GM18909 (cell line): ENCODE data around the gene PHOSPHO2.
"Not testable (repeated sequence)": the region's sequence is repeated elsewhere in the genome, so short reads cannot be mapped to it uniquely, and the experiment has no call there.

ENCODE experiments used
- ATAC-seq: cut with Tn5 transposase; IDR thresholded peaks from one replicate; pipeline ENCODE4 v1.9.1; 2021; ENCODE audit warnings: mild to moderate bottlenecking; ENCODE audit not compliant: unreplicated experiment, poor library complexity

PHOSPHO2 gene

DNA sequence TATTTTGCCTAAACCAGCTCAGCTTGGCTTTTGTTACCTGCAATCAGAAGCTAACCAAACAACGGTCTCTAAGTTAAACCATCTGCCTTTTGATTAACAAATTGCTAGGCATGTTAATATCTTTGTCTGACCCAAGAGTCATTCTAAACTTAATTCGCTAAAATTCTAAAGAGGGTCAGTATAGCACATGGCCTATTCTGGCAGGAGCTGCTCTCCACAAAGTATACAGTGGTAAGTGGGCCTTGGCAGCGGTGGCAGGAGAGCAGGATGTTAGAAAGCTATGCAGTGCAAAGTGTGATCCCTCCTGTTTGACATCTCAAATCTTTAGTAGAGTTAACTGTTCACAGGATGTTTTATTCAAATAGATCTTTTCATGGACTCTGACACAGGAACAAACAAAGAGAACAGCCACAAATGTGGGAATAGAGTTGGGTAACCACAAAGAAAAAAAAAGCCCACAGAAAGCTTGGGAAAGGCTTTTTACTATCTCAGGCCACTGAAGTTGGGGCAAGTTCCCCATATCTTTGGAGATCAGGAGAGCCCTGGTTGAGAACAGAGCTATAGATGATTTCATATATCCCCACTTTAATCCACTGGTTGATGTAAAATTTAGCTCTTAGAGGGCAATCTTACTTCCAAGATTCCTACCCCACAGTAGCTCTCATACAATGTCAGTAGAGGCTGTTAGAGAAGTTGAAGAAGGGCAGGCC, 10.7 kb upstream of the PHOSPHO2 start:
- no peak for ATAC-seq

DNA sequence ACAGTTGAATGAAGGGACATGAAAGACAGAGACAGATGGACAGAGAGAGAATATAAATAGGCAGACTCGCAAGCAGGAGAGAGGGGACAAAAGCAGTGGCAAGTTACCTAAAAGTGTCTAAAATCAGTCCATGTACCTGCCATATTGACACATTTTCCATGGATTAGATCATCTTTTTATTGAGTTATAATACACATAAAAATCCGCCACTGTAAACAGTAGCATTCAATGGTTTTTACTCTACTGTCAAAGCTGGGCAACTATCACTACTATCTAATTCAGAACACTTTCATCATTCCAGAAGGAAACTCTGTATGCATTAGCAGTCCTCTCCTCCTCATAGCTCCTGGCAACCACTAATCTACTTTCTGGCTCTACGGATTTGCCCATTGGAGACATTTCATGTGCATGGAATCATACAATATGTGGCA, 10.1 kb upstream of the PHOSPHO2 start:
- no peak for ATAC-seq

DNA sequence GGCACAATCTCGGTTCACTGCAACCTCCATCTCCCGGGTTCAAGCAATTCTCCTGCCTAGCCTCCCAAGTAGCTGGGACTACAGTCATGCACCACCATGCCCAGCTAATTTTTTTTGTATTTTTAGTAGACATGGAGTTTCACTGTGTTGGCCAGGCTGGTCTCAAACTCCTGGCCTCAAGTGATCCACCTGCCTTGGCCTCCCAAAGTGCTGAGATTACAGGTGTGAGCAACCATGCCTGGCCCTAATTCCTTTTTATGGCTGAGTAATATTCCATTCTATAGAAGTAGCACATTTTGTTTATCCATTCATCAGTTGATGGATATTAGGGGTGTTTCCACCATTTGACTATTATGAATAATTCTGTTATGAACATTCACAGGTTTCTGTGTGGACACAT, 9.6 kb upstream of the PHOSPHO2 start:
- ATAC-seq = not testable (repeated sequence)

DNA sequence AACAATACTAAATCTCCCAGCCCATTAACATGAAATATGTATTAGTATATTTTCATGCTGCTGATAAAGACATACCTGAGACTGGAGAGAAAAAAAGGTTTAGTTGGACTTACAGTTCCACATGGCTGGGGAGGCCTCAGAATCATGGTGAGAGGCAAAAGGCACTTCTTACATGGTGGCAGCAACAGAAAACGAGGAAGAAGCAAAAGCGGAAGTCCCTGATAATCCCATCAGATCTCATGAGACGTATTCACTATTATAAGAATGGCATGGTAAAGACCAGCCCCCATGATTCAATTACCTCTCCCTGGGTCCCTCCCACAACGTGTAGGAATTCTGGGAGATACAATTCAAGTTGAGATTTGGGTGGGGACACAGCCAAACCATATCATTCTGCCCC, 7.4 kb upstream of the PHOSPHO2 start:
- not testable (repeated sequence) for ATAC-seq

DNA sequence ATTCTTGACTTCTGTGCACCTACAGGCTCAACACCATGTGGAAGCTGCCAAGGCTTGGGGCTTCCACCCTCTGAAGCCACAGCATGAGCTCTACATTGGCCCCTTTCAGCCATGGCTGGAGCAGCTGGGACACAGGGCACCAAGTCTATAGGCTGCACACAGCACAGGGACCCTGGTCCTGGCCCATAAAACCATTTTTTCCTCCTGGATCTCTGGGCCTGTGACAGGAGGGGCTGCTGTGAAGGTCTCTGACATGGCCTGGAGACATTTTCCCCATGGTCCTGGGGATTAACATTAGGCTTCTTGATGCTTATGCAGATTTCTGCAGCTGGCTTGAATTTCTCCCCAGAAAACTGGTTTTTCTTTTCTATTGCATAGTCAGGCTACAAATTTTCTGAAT, 6.3 kb upstream of the PHOSPHO2 start:
- ATAC-seq = not testable (repeated sequence)

DNA sequence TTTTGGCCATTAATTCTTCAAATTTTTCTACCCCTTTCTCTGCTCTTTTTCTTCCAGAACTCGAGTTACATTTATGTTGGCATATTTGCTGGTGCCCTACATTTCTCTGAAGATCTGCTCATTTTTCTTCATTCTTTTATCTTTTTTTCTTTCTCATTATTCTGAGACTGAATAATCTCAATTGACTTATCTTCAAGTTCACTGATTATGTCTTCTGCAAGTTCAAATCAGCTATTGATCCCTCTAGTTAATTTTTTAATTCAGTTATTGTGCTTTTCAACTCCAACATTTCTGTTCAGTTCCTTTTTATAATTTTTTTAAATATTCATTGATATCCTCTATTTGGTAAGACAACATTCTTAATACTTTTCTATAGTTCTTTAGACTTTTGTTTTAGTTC, 3.3 kb upstream of the PHOSPHO2 start:
- ATAC-seq = no peak

DNA sequence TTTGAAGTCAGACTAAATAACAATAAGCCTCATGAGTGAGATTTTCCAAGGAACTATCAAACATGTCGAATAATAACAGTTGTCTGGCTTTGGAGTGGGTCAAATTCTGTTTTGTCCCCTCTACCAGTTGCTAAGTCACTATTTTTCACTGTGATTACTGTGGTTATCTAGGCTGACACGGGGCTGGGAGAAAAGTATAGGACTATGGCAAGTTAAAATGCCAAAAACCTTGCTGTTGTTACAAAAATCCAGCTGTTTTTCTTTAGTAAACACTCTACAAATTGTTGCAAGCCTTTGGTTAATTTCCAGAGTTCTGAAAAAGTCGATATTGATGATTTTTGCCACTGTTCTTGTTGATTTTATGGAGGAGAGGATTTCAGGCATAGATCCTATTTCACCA, 1.6 kb upstream of the PHOSPHO2 start:
- no peak for ATAC-seq

DNA sequence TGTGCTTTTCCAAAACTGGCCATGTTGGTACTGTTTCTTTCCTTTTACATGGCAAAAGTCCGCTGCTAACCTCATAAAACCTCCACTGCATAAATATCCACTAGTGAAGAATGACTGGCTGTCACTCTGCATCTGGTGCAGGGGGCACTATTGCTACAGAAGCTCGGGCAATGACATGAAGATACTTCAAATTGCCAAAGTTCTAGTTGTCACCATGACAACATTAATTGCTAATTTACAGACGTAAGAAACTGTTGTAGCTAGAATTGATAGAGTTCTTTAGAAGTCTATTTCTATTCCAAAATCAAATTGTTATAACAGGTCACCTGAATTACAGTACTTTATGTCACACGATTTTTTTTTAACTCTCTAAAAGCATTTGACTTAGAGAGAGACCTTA, 909 bp upstream of the PHOSPHO2 start:
- ATAC-seq = no peak

DNA sequence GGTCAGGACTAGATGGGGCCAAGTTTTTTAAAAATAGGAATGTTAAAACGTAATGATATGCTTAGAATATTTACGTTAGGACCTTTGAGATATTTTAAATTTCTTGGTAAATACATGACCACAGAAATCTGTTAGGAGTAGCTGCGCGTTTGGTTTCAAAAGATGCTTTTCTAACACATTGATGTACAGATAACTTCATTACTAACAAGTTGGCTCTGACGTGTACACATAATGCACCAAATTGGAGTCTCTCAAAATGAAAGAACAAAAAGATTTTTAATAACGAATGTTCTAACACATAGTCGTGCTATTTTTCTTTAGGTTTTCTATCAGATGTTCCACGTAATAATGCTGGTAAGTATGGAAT, 608 bp downstream of the PHOSPHO2 start:
- ATAC-seq = no peak

DNA sequence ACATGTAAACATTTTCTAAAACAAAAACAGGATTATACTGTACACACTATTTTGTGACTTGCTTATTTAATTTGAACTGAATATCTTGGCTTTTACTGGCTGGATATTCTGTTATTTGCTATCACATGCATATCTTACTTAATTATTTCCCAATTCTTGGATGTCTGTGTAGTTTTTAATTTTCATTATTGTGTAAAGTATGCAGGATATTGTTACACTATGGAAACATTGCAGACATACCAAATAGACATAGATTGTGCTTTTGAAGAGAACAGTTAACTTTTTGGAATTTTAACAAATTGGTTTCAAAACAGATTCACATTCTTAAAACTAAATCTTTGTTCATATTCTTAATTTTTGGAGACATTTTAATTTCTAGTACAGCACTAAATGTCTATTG, 2.1 kb downstream of the PHOSPHO2 start:
- no peak for ATAC-seq

DNA sequence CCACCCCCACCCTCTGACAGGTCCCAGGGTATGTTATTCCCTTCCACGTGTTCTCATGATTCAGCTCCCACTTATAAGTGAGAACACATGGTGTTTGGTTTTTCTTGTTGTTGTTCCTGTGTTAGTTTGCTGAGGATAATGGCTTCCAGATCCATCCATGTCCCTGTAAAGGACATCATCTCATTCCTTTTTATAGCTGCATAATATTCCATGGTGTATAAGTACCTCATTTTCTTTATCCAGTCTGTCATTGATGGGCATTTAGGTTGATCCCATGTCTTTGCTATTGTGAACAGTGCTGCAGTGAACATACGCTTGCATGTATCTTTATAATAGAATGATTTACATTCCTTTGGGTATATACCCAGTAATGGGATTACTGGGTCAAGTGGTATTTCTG, 4.9 kb downstream of the PHOSPHO2 start:
- not testable (repeated sequence) for ATAC-seq

DNA sequence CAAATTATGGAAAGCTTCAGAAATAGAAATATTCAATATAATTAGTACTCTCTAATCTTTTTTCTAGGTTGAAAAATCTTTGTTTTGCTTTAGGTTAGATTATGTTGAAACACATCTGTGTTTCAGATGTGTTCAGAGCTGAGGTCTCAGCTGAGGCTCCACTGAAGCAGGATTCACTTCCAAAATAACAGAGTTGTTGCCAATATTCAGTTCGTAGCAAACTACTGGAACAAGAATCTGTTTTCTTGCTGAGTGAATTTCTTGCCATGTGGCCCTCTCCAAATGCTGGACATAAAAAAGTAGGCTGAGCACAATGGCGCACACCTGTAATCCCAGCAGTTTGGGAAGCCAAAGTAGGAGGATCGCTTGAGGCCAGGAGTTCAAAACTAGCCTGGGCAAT, 8.7 kb downstream of the PHOSPHO2 start:
- ATAC-seq = no peak

DNA sequence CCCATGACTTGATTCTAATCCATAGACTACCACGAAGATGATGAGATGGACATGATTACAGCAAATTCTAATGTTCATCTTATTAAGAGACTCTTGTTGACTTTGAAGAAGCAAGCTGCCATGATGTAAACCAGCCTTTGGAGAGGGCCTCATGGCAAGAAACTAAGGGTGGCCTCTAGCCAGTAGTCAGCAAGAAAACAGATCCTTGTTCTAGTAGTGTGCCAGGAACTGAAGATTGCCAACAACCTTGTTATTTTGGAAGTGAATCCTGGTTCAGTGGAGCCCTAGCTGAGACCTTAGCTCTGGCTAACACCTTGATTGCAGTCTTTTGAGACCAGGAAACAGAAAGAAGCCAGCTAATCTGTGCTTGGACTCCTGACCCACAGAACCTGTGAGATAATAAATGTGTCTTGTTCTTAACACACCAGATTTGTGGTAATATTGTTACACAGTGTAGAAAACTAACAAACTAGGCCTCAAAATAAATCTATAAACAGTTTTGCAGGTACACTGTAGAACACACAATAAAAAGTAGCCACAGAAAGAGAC, 10.0 kb downstream of the PHOSPHO2 start:
- ATAC-seq = no peak

DNA sequence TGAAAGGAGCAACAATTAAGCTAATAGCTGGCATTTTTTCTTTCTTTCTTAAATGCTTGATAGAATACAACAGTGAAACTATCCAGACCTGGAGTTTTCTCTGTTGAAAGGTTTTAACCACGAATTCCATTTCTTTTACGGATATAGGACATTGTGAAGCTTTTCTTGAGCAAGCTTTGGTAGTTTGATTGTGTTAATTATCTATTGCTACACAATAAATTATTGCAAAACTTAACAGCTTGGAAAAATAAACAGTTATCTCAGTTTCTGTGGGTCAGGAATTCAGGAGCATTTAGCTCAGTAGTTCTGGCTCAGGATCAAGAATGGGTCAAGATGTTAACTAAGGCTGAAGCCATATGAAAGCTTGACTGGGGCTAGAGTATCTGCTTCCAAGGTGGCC, 11.7 kb downstream of the PHOSPHO2 start:
- no peak for ATAC-seq

DNA sequence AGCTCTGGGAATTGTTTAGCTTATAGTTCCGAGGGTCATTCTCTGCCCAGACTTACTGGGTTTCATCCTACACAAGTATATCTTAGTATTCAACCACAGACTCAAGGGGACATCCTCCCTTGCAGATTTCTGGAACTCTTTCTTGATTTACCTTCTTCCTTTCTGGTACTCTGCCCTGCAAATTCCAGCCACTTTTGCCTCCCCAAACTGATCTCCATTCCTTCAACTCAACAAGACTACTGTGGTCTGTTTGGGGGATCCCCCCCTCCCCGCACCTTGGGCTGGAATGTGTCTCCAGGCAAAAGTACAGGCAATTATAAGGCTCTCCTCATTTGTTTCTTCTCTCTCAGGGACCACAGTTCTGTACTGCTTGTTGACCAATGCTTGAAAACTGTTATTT, 13.4 kb downstream of the PHOSPHO2 start:
- no peak for ATAC-seq

DNA sequence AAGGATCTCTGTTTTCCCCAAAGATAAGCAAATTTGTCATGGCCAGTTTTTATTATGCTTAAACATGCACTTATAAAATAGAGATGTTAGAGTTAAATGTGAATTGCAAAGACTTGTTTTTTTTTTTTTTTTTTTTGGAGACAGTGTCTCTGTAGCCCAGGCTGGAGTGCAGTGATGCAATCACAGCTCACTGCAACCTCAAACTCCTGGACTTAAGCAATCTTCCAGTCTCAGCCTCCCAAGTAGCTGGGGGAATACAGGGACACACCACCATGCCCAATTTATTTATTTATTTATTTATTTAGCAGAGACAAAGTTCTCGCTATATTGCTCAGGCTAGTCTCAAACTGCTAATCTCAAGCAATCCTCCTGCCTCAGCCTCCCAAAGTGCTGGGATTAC, 15.1 kb downstream of the PHOSPHO2 start:
- no peak for ATAC-seq

DNA sequence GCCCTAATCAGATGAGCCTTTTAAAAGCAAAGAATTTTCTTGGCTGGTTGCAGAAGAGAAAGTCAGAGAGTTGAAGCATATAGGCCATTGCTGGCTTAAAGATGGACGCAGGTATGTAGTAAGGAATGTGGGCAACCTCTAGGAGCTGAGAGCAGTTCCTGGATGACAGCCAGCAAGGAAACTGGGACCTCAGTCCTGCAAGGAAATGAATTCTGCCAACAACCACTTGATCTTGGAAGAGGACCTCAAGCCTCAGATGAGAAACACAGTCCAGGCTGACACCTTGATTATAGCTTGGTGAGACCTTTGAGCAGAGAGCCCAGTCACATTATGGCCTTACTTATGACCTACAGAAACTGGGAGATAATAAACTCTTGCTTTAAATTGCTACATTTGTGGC, 15.7 kb downstream of the PHOSPHO2 start:
- no peak for ATAC-seq

DNA sequence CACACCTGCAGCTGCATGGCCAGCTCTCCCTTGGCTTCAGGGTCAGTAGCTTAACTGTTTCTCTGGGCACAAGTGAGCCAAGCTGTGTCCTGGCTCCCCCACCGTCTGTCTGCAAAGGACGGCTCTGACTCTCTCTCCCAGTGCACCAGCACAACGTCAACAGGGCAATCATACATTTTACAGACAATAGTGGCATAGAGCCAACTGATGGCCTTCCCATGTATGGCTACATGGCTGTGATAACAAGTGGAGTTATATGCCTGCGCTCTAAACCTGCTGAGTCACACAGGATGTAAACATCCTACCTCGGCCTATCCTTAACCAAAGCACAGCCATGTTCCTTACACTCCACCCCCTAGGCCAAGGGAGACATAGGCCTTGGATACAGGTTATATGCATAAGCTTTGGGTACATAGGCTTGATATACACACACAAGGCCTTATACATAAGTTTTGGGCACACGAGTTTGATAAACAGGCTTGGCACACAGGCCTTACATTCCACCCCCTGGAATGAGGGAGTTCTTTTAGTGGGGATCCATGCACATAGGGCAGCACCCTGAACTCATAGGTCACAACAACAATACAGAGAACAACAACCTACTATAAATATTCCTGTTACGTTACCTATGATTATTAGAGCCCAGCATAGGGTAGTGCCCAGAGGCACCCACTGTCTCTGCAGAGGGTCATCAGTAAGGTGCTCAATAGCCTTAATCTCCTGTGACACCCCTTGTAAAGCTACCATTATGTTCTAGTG, 17.7 kb downstream of the PHOSPHO2 start:
- no peak for ATAC-seq

DNA sequence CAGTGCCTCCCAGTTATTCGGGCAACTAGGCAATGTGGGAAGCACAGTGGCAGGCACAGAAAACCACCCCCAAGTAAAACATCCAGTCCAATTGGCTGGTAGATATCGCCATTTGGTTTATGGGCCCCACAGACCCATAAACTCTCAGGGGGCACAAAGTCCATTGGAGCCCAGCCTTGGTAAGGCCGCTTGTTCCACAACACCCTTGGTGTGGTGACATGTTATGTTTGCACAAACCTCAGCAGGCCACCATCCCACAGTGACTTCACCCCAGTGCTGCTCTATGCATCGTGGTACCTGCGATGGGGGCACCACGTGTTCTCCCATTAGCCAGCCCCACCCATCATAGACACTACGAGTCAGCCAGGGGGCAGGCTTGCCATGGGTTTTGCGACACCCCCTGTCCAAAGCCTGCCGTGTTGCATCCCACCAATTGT, 18.5 kb downstream of the PHOSPHO2 start:
- ATAC-seq = no peak

DNA sequence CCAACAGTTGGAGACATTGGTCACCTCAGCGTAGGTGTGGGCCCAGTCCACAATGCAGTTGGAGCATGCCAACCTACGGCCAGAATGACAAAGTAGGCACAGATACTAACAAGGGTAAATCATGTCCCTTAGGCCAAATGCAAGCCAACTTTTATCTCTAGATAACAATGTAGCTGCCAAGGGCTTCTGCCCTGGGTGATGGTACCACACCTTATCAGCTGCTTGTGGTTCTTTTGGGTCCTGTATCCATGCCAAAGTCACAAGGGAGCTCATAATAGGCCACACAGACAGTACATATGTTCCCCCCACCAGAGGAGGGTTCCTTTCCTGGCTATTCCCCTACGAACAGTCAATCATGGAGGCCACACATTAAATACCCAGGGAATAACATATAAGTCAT, 19.1 kb downstream of the PHOSPHO2 start:
- no peak for ATAC-seq

DNA sequence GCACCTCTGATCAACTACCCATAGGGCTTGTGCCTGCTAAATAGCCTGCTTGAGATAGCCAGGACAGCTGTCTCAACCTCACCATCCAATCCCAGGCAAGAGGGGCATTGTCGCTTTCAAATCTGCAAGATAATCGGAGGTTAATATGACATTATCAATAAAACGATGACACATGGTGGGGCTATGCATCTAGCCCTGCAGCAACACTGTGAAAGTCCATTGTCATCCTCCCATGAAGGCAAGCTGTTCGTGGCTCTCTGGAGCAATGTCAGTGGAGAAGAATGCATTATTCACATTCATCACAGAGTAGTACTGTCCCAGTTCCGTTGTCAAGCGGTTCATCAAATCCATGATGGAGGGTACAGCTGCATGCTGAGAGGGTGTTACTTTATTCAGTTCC, 20.4 kb downstream of the PHOSPHO2 start:
- ATAC-seq = no peak
